RWPE2 (cell line): Measurements from ENCODE around the gene ALG5.

Experiments used
- ATAC-seq: fragments of 200-7000 bp; cut with Tn5 transposase; 3 replicates; pipeline ENCODE4 v1.9.1; 2021; ENCODE audit warnings: low read depth
- DNase-seq: peaks from one replicate; pipeline ENCODE4 v3.0.0-alpha.2; 2020; ENCODE audit warnings: low spot score
- H3K27ac ChIP-seq: fragments of 450-650 bp; 2 replicates; pipeline ENCODE4 v1.5.1; 2017; ENCODE audit warnings: mild to moderate bottlenecking; ENCODE audit not compliant: poor library complexity, severe bottlenecking
- H3K27me3 ChIP-seq: fragments of 250-450 bp; sonication (Bioruptor Pico); 2 replicates; pipeline ENCODE4 v1.5.1; 2021; ENCODE audit warnings: mild to moderate bottlenecking, moderate library complexity; ENCODE audit not compliant: insufficient read depth, poor library complexity, severe bottlenecking
- H3K36me3 ChIP-seq: fragments of 250-450 bp; sonication (Bioruptor Pico); 2 replicates; pipeline ENCODE4 v1.5.1; 2020; ENCODE audit warnings: low read depth, mild to moderate bottlenecking, moderate library complexity
- H3K4me1 ChIP-seq: fragments of 250-450 bp; sonication (Bioruptor Pico); 2 replicates; pipeline ENCODE4 v1.5.1; 2021; ENCODE audit warnings: mild to moderate bottlenecking, moderate library complexity; ENCODE audit not compliant: insufficient read depth, poor library complexity, severe bottlenecking
- H3K4me3 ChIP-seq: fragments of 250-450 bp; sonication (Bioruptor Pico); 2 replicates; pipeline ENCODE4 v1.5.1; 2021; ENCODE audit warnings: mild to moderate bottlenecking, moderate library complexity; ENCODE audit not compliant: severe bottlenecking
- H3K9me3 ChIP-seq: fragments of 250-450 bp; sonication (Bioruptor Pico); 2 replicates; pipeline ENCODE4 v1.5.1; 2021; ENCODE audit warnings: mild to moderate bottlenecking, moderate library complexity; ENCODE audit not compliant: severe bottlenecking
- CTCF ChIP-seq: fragments of 450-650 bp; IDR thresholded peaks from one replicate; pipeline ENCODE4 v1.5.1; 2017; ENCODE audit warnings: mild to moderate bottlenecking, moderate library complexity; ENCODE audit not compliant: poor library complexity, severe bottlenecking

Gene ALG5

GRCh38 chr13:36915106-36915505 is 84.0 kb downstream of the ALG5 start:
- no peak for TF ChIP-seq CTCF
- Histone ChIP-seq H3K4me3 (no peak overlapping the region), H3K4me1 (no peaks in the 10 kb centered on the region), H3K27ac (no peak overlapping the region), H3K36me3 (no peaks in the 10 kb centered on the region), H3K27me3 (peaks cover 3% of the 10 kb centered on the region), H3K9me3 (no peaks in the 10 kb centered on the region)
- no peak for DNase-seq
- ATAC-seq, result no peak

GRCh38 chr13:36914648-36915047 is 84.5 kb downstream of the ALG5 start:
- Histone ChIP-seq H3K27me3 (peaks cover 3% of the 10 kb centered on the region), H3K9me3 (no peaks in the 10 kb centered on the region), H3K36me3 (no peaks in the 10 kb centered on the region), H3K4me1 (no peaks in the 10 kb centered on the region), H3K4me3 (no peak overlapping the region), H3K27ac (no peak overlapping the region)
- DNase-seq, result no peak
- TF ChIP-seq CTCF, result no peak
- ATAC-seq, result no peak

GRCh38 chr13:36913463-36913862 is 85.7 kb downstream of the ALG5 start:
- H3K27ac ChIP-seq, result no peak overlapping the region
- no peaks in the 10 kb centered on the region for H3K9me3 ChIP-seq
- H3K27me3 ChIP-seq, result no peaks in the 10 kb centered on the region
- no peaks in the 10 kb centered on the region for H3K4me1 ChIP-seq
- no peaks in the 10 kb centered on the region for H3K36me3 ChIP-seq
- no peak for TF ChIP-seq CTCF
- H3K4me3 ChIP-seq, result no peak overlapping the region
- no peak for ATAC-seq
- DNase-seq, result no peak

GRCh38 chr13:36912973-36913372 is 86.2 kb downstream of the ALG5 start:
- H3K36me3 ChIP-seq, result no peaks in the 10 kb centered on the region
- H3K27me3 ChIP-seq, result no peaks in the 10 kb centered on the region
- H3K4me1 ChIP-seq, result no peaks in the 10 kb centered on the region
- no peak overlapping the region for H3K4me3 ChIP-seq
- TF ChIP-seq CTCF, result no peak
- DNase-seq (no peak), ATAC-seq (no peak)
- no peaks in the 10 kb centered on the region for H3K9me3 ChIP-seq
- no peak overlapping the region for H3K27ac ChIP-seq

GRCh38 chr13:36912369-36912768 is 86.8 kb downstream of the ALG5 start:
- Histone ChIP-seq H3K4me3 (no peak overlapping the region), H3K9me3 (no peaks in the 10 kb centered on the region), H3K27ac (no peak overlapping the region), H3K27me3 (no peaks in the 10 kb centered on the region), H3K4me1 (no peaks in the 10 kb centered on the region), H3K36me3 (no peaks in the 10 kb centered on the region)
- ATAC-seq (no peak), DNase-seq (no peak)
- TF ChIP-seq CTCF, result no peak
